Endothelial cell of umbilical vein (primary cell): ENCODE measurements around the gene SH3YL1. TPM values are rescaled to one million over a fixed set of nuclear protein-coding genes. Genes with fewer than 3 reads are reported as not detected.

ENCODE experiments used
- BruUV-seq: library from RNA; stranded (reverse); fragments of 400-500 nt; replicated peaks from 2 replicates; lab custom pipeline; 2021; lab: Mats Ljungman, UMichigan
- CTCF ChIA-PET: fragments of 300-600, 350-600 bp; sonication (Branson Sonifier 250); formaldehyde crosslinking; loops from one replicate; lab custom pipeline; 2021; ENCODE audit warnings: antibody characterized with exemption, inconsistent platforms; lab: Charles Lee
- POLR2A ChIA-PET: fragments of 300-600, 350-600 bp; sonication (Branson Sonifier 250); formaldehyde crosslinking; loops from one replicate; lab custom pipeline; 2021; ENCODE audit warnings: antibody characterized with exemption, inconsistent platforms; lab: Charles Lee
- DNase-seq: peaks from one replicate; pipeline ENCODE4 v3.0.0-alpha.2; 2011; ENCODE audit warnings: low read depth, low spot score
- FAIRE-seq: peaks from 2 replicates; lab custom pipeline; 2011; peaks lifted over from hg19 to GRCh38; lab: Jason Lieb, UNC
- H2AFZ ChIP-seq: 2 replicates; pipeline ENCODE4 v1.6.0; 2012; ENCODE audit warnings: low read depth, low read length, control low read depth, inconsistent platforms
- H3K27ac ChIP-seq: 2 replicates; pipeline ENCODE4 v1.5.1; 2011; ENCODE audit warnings: low read depth, mild to moderate bottlenecking, control low read depth, low read length, moderate library complexity; ENCODE audit not compliant: insufficient read depth
- H3K27me3 ChIP-seq, 2 experiments: 2 replicates each; pipeline versions ENCODE4 v1.6.0 to v1.6.1; 2011; ENCODE audit warnings: low read length in 2 of 2, mixed read lengths in 1 of 2; ENCODE audit not compliant: control insufficient read depth in 2 of 2, insufficient read depth in 2 of 2
- H3K36me3 ChIP-seq, 2 experiments: 2 replicates in 1 of 2; 3 replicates in 1 of 2; pipeline ENCODE4 v1.5.1; 2011; ENCODE audit warnings: low read length in 2 of 2, mild to moderate bottlenecking in 1 of 2, moderate library complexity in 1 of 2; ENCODE audit not compliant: control insufficient read depth in 2 of 2, insufficient read depth in 2 of 2; ENCODE audit errors: extremely low read depth in 1 of 2
- H3K4me1 ChIP-seq: 3 replicates; pipeline ENCODE4 v1.5.1; 2011; ENCODE audit warnings: mild to moderate bottlenecking, low read length; ENCODE audit not compliant: control insufficient read depth, insufficient read depth; ENCODE audit errors: extremely low read depth
- H3K4me2 ChIP-seq: 2 replicates; pipeline ENCODE4 v1.6.1; 2011; ENCODE audit warnings: low read length, control low read depth, mixed read lengths; ENCODE audit not compliant: insufficient read depth
- H3K4me3 ChIP-seq, 3 experiments: fragments of 200-600 bp in 1 of 3; sonication (generic), shearing (Covaris generic) in 1 of 3; replicated peaks in 1 of 3; 2 replicates each; pipeline ENCODE4 v1.5.1; 2011 to 2016; ENCODE audit warnings: control low read depth in 3 of 3, low read length in 3 of 3, mild to moderate bottlenecking in 2 of 3, inconsistent platforms in 1 of 3, low read depth in 1 of 3, moderate library complexity in 1 of 3; ENCODE audit not compliant: insufficient read depth in 1 of 3
- H3K79me2 ChIP-seq: 2 replicates; pipeline ENCODE4 v1.6.0; 2012; ENCODE audit warnings: low read length, inconsistent platforms; ENCODE audit not compliant: control insufficient read depth, insufficient read depth
- H3K9ac ChIP-seq: replicated peaks from 2 replicates; pipeline ENCODE3; 2011; ENCODE audit warnings: low read length, control low read depth; ENCODE audit not compliant: insufficient read depth; ENCODE audit errors: extremely low read depth
- H3K9me1 ChIP-seq: replicated peaks from 3 replicates; pipeline ENCODE4 v1.6.0; 2011; ENCODE audit warnings: mild to moderate bottlenecking, low read length; ENCODE audit not compliant: control insufficient read depth, insufficient read depth; ENCODE audit errors: extremely low read depth
- H3K9me3 ChIP-seq: replicated peaks from 2 replicates; pipeline ENCODE4 v1.5.1; 2012; ENCODE audit warnings: low read length, inconsistent platforms; ENCODE audit not compliant: control insufficient read depth, insufficient read depth
- H4K20me1 ChIP-seq: replicated peaks from 2 replicates; pipeline ENCODE3; 2011; ENCODE audit warnings: mild to moderate bottlenecking, low read length; ENCODE audit not compliant: control insufficient read depth, insufficient read depth; ENCODE audit errors: extremely low read depth
- CTCF ChIP-seq, 2 donors: IDR thresholded peaks; 1 replicate in 1 of 2; 2 replicates in 1 of 2; pipeline ENCODE4 v1.5.1; 2011; ENCODE audit warnings: low read length in 2 of 2, mild to moderate bottlenecking in 2 of 2, moderate library complexity in 2 of 2, control low read depth in 1 of 2, inconsistent platforms in 1 of 2, low read depth in 1 of 2; ENCODE audit not compliant: insufficient read depth in 1 of 2; ENCODE audit errors: extremely low read depth in 1 of 2
- EZH2 ChIP-seq: IDR thresholded peaks from 2 replicates; pipeline ENCODE4 v1.6.1; 2012; ENCODE audit warnings: borderline replicate concordance, low read depth, mild to moderate bottlenecking, moderate library complexity, low read length, inconsistent platforms; ENCODE audit not compliant: severe bottlenecking
- FOS ChIP-seq: IDR thresholded peaks from 2 replicates; pipeline ENCODE4 v1.6.1; 2011; ENCODE audit warnings: mild to moderate bottlenecking, low read length, moderate library complexity, borderline replicate concordance; ENCODE audit not compliant: insufficient read depth
- GATA2 ChIP-seq: IDR thresholded peaks from 2 replicates; pipeline ENCODE4 v1.7.0; 2011; ENCODE audit warnings: low read depth, mild to moderate bottlenecking, moderate library complexity, mixed read lengths, low read length; ENCODE audit not compliant: insufficient read length, insufficient read depth
- JUN ChIP-seq: IDR thresholded peaks from 2 replicates; pipeline ENCODE4 v1.6.1; 2011; ENCODE audit warnings: borderline replicate concordance, low read depth; ENCODE audit not compliant: insufficient read length, insufficient read depth
- MYC ChIP-seq: IDR thresholded peaks from one replicate; pipeline ENCODE4 v1.6.1; 2011; ENCODE audit warnings: mild to moderate bottlenecking, low read depth, low read length
- POLR2A ChIP-seq: IDR thresholded peaks from 2 replicates; pipeline ENCODE4 v1.6.1; 2012; ENCODE audit warnings: low read depth, mild to moderate bottlenecking, control low read depth, low read length
- POLR2AphosphoS5 ChIP-seq: IDR thresholded peaks from 2 replicates; pipeline ENCODE4 v1.6.1; 2012; ENCODE audit warnings: low read depth, mild to moderate bottlenecking, control low read depth, low read length, moderate library complexity; ENCODE audit not compliant: insufficient read depth
- dilution Hi-C: fragments of 300-500 bp; cut with MboI; formaldehyde crosslinking; loops from one replicate; pipeline ENCODE4 v1.15.0; 2019; ENCODE audit warnings: low sequenced_read_pairs; ENCODE audit not compliant: extremely low pct_ligation_motif_present
- intact Hi-C: fragments of 100-400 bp; cut with micrococcal nuclease; formaldehyde crosslinking; loops from one replicate; pipeline ENCODE4 v1.10.0; 2022
- polyA plus RNA-seq, 4 experiments: library from polyadenylated mRNA; depleted of rRNA in 3 of 4; stranded (reverse) in 3 of 4; unstranded in 1 of 4; fragments of >200 nt; gene quantifications; 2 replicates each; pipeline versions ENCODE4 v1.2.1 to v1.2.3, GENCODE V29; 2011 to 2012; ENCODE audit warnings: missing spikeins in 1 of 4
- total RNA-seq: library from RNA; stranded (reverse); gene quantifications from 2 replicates; pipeline ENCODE4 v1.2.3, GENCODE V29; 2021
- TF ChIP-seq, protein P1 (sequence below): IDR thresholded peaks from 2 replicates; pipeline ENCODE4 v1.6.1; 2011; ENCODE audit not compliant: insufficient read depth, insufficient read length

Gene SH3YL1
- total and polyA plus RNA-seq, 2 donors (not counting 3 experiments of a cell fraction or from before 2014, with no cell fraction given) = 12.5 to 22.4 TPM

- dilution Hi-C loops (no loop called here), intact Hi-C loops (no loop called here)
- H4K20me1 ChIP-seq = no peaks in the 10 kb centered on the region
- TF ChIP-seq, protein P1, sequence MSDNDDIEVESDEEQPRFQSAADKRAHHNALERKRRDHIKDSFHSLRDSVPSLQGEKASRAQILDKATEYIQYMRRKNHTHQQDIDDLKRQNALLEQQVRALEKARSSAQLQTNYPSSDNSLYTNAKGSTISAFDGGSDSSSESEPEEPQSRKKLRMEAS = no peak
- TF ChIP-seq POLR2A (no peak), POLR2AphosphoS5 (no peak), FOS (no peak), GATA2 (no peak), EZH2 (no peak), CTCF (IDR thresholded peaks at IDR 0.05; ENCODE audit: extremely low read depth in 1 of 2, insufficient read depth in 1 of 2, low read depth in 1 of 2, low read length in 2 of 2) (no peak), MYC (no peak), JUN (no peak)
- H3K4me2 ChIP-seq = no peak overlapping the region
- H3K9me3 ChIP-seq = no peaks in the 10 kb centered on the region
- H3K79me2 ChIP-seq = no peaks in the 10 kb centered on the region
- H3K27me3 ChIP-seq = no peaks in the 10 kb centered on the region
- no peak for FAIRE-seq
- no peak overlapping the region for H3K27ac ChIP-seq
- DNase-seq = no peak
- H3K4me3 ChIP-seq = no peak overlapping the region
- H3K9ac ChIP-seq = no peak overlapping the region
- H3K4me1 ChIP-seq = no peaks in the 10 kb centered on the region
- POLR2A ChIA-PET = no interaction called here
- no TSS peak for BruUV-seq
- H2AFZ ChIP-seq = no peak overlapping the region
- no peaks in the 10 kb centered on the region for H3K36me3 ChIP-seq
- no peaks in the 10 kb centered on the region for H3K9me1 ChIP-seq
- CTCF ChIA-PET = interaction anchor here (2.2 kb wide), 1 partner anchor 8 kb away, joined by 21 read pairs; no protein-coding TSS in a partner anchor
Measured at GRCh38 chr2:254241-254640, 9.6 kb downstream of the SH3YL1 start.
